Kidney (tissue), 14 donors: Measurements from ENCODE around the gene TBC1D2. TPM values are rescaled to one million over a fixed set of nuclear protein-coding genes. Genes with fewer than 3 reads are reported as not detected.

Experiments
- DNase-seq, 5 donors: peaks; one replicate each; pipeline ENCODE4 v3.0.0-alpha.2; 2013 to 2020
- FAIRE-seq: peaks from 2 replicates; lab custom pipeline; 2012; peaks lifted over from hg19 to GRCh38; lab: Jason Lieb, UNC
- H3K27ac ChIP-seq, 2 donors: one replicate each; pipeline ENCODE4 v1.7.0; 2013; ENCODE audit warnings: low read depth in 2 of 2, low read length in 2 of 2, inconsistent platforms in 1 of 2
- H3K27me3 ChIP-seq: one replicate; pipeline ENCODE4 v1.7.1; 2013; ENCODE audit warnings: low read length, inconsistent platforms; ENCODE audit not compliant: control insufficient read depth, insufficient read depth
- H3K36me3 ChIP-seq, 3 donors: one replicate each; pipeline versions ENCODE4 v1.7.0 to v1.7.1; 2013; ENCODE audit warnings: low read length in 3 of 3, control low read depth in 1 of 3, inconsistent platforms in 1 of 3; ENCODE audit not compliant: insufficient read depth in 3 of 3, control insufficient read depth in 2 of 3
- H3K4me1 ChIP-seq, 3 donors: one replicate each; pipeline versions ENCODE4 v1.7.0 to v1.7.1; 2013; ENCODE audit warnings: low read length in 3 of 3, inconsistent platforms in 1 of 3, low read depth in 1 of 3; ENCODE audit not compliant: control insufficient read depth in 2 of 3, insufficient read depth in 2 of 3
- H3K4me3 ChIP-seq, 3 donors: one replicate each; pipeline versions ENCODE4 v1.7.0 to v1.8.1; 2013; ENCODE audit warnings: low read length in 3 of 3, control low read depth in 1 of 3, inconsistent platforms in 1 of 3
- H3K9ac ChIP-seq, 3 donors: one replicate each; pipeline versions ENCODE4 v1.7.0 to v1.7.1; 2013; ENCODE audit warnings: low read length in 3 of 3, control low read depth in 1 of 3, inconsistent platforms in 1 of 3
- H3K9me3 ChIP-seq, 3 donors: one replicate each; pipeline versions ENCODE4 v1.7.0 to v1.7.1; 2013; ENCODE audit warnings: low read length in 3 of 3, control low read depth in 1 of 3, inconsistent platforms in 1 of 3; ENCODE audit not compliant: control insufficient read depth in 2 of 3, insufficient read depth in 1 of 3
- intact Hi-C: fragments of 100-400 bp; cut with DNase I; formaldehyde crosslinking; loops from one replicate; pipeline ENCODE4 v1.11.1; 2022
- polyA plus RNA-seq: library from polyadenylated mRNA; stranded (reverse); fragments of 350-450 nt; fragmentation: Illumina TruSeq; extraction: RNeasy Lipid Tissue Mini Kit (QIAGEN cat#74804); gene quantifications from one replicate; pipeline ENCODE4 v1.2.3, GENCODE V29; 2014; ENCODE audit warnings: low read depth, low replicate concordance; ENCODE audit not compliant: insufficient read depth
- total RNA-seq: library from RNA; stranded (reverse); fragmentation: NEBNext Ultra II Directional; extraction: Animal tissue kit (Norgen Biotek cat#: 25700); gene quantifications from one replicate; pipeline ENCODE4 v1.2.1, GENCODE V29; 2021
- TF ChIP-seq, protein P1 (sequence below): IDR thresholded peaks from 3 replicates; pipeline ENCODE4 v1.5.1; 2012; ENCODE audit warnings: mild to moderate bottlenecking, moderate library complexity, borderline replicate concordance; ENCODE audit not compliant: insufficient read depth; ENCODE audit errors: extremely low read depth
- donor health status: control.
- donor health status: control.
- donor health status: control.
- donor health status: control.
- donor health status: control.
- donor health status: DM: yes; HTN: yes; CAD: no.
- donor health status: Normal renal cell carcinoma (clear cell type).

The TBC1D2 gene
- total and polyA plus RNA-seq, 2 donors from 2014 or later = 7.7 to 19.6 TPM

DNA sequence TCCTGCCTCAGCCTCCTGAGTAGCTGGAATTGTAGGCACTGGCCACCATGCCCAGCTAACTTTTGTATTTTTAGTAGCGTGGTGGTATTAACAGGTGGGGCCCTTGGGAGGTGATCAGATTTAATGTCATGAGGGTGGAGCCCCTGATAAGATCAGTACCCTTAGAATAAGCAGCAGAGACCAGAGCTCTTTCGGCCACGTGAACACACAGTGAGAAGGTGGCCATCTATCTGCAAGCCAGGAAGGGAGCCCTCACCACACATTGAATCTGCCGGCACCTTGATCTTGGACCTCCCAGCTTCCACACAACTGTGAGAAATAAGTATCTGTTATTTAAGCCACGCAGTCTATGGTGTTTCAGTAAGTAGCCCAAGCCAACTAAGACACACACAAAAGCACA, 22.5 kb downstream of the TBC1D2 start:
- no peak for FAIRE-seq
- Histone ChIP-seq H3K4me3 (no peak overlapping the region), H3K27ac (no peak overlapping the region)

DNA sequence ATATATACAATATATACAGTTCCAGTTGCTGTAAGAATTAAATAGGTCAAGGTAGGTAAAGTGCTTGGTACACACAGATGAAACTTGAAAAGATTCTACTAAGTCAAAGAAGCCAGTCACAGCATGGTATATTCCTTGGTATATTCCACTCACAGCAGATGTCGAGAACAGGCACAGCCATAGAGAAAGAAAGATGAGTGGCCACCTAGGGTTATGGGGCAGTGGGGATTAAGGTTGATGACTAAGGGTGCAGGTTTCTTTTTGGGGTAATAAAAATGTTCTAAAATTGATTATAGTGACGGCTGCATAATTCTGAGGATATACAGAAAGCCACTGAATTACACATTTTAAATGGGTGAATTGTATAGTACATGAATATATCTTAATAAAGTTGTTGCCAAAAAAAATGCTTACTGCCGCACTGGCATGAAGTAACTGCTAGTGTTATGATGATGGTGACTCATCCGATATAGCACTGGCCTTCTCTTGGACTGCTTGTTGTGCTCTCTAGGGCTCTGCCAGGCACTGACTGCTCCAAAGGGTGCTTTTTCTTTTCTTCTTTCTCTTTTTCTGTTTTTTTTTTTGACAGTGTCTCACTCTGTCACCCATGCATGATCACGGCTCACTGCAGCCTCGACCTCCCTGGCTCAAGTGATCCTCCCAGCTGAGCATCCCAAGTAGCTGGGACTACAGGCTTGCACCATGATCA, 23.5 kb downstream of the TBC1D2 start:
- TF ChIP-seq, protein P1, sequence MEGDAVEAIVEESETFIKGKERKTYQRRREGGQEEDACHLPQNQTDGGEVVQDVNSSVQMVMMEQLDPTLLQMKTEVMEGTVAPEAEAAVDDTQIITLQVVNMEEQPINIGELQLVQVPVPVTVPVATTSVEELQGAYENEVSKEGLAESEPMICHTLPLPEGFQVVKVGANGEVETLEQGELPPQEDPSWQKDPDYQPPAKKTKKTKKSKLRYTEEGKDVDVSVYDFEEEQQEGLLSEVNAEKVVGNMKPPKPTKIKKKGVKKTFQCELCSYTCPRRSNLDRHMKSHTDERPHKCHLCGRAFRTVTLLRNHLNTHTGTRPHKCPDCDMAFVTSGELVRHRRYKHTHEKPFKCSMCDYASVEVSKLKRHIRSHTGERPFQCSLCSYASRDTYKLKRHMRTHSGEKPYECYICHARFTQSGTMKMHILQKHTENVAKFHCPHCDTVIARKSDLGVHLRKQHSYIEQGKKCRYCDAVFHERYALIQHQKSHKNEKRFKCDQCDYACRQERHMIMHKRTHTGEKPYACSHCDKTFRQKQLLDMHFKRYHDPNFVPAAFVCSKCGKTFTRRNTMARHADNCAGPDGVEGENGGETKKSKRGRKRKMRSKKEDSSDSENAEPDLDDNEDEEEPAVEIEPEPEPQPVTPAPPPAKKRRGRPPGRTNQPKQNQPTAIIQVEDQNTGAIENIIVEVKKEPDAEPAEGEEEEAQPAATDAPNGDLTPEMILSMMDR = no peak
- Histone ChIP-seq H3K36me3 (peaks cover 0 to 6% (median 0%) of the 10 kb centered on the region in 3 donors), H3K4me3 (no peak overlapping the region), H3K9ac (no peak overlapping the region), H3K27me3 (no peaks in the 10 kb centered on the region), H3K27ac (no peak overlapping the region), H3K4me1 (no peaks in the 10 kb centered on the region), H3K9me3 (no peaks in the 10 kb centered on the region)
- FAIRE-seq (no peak), DNase-seq (no peak)
- intact Hi-C loops = no loop called here

More for the DNA sequence above, 22.5 kb downstream of the TBC1D2 start:
- H3K4me1 ChIP-seq = no peaks in the 10 kb centered on the region
- H3K9me3 ChIP-seq = no peaks in the 10 kb centered on the region
- peaks cover 0 to 6% (median 0%) of the 10 kb centered on the region in 3 donors for H3K36me3 ChIP-seq
- no peaks in the 10 kb centered on the region for H3K27me3 ChIP-seq
- DNase-seq = no peak
- intact Hi-C loops = no loop called here
- TF ChIP-seq, protein P1 = no peak
- H3K9ac ChIP-seq = no peak overlapping the region

DNA sequence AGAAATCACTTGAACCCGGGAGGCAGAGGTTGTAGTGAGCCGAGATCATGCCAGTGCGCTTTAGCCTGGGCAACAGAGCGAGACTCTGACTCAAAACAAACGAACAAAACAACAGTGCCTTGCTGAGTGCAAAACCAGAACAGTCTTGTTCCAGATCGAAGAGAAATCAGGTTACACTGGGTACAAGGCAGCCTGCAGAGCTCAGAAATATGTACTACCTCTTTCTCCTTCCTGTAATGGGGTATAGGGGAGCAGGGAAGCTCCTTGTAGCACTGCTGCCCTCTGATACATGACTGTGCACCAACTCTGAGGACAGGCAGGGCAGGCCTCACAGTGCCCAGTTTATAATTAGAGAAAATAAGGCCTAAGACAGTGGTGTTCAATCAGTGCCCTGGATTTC, 24.7 kb downstream of the TBC1D2 start:
- FAIRE-seq = no peak
- DNase-seq = no peak
- Histone ChIP-seq H3K27ac (no peak overlapping the region), H3K9ac (no peak overlapping the region), H3K27me3 (no peaks in the 10 kb centered on the region), H3K36me3 (peaks cover 0 to 6% (median 0%) of the 10 kb centered on the region in 3 donors), H3K9me3 (no peaks in the 10 kb centered on the region), H3K4me1 (no peaks in the 10 kb centered on the region), H3K4me3 (no peak overlapping the region)
- TF ChIP-seq, protein P1 = no peak
- intact Hi-C loops = no loop called here
